MCF 10A (cell line): ENCODE results near the gene SASH1. TPM values are rescaled to one million over a fixed set of nuclear protein-coding genes. Genes with fewer than 3 reads are reported as not detected.
A peak's percentile ranks its signal among the peaks of the same experiment; 100 is the strongest.

Source experiments
- BruUV-seq: library from RNA; stranded (reverse); fragments of 400-500 nt; replicated peaks from 2 replicates; lab custom pipeline; 2021; lab: Mats Ljungman, UMichigan
- CTCF ChIA-PET: fragments of 300-600 bp; sonication (Branson Sonifier 250); formaldehyde crosslinking; extraction: SDS; loops from one replicate; lab custom pipeline; 2021; ENCODE audit warnings: antibody characterized with exemption, inconsistent platforms; lab: Yijun Ruan, JAX
- POLR2A ChIA-PET: fragments of 300-600, 350-650 bp; sonication (Branson Sonifier 250); formaldehyde crosslinking; extraction: SDS; loops from one replicate; lab custom pipeline; 2020; ENCODE audit warnings: antibody characterized with exemption, inconsistent platforms; lab: Yijun Ruan, JAX
- DNase-seq: peaks from one replicate; pipeline ENCODE4 v3.0.0-alpha.2; 2018; ENCODE audit not compliant: unreplicated experiment
- H3K27ac Mint-ChIP-seq: one replicate; pipeline ENCODE4 v1.8.0; 2022; ENCODE audit warnings: mild to moderate bottlenecking, low read depth, mixed read lengths; ENCODE audit not compliant: unreplicated experiment
- H3K27me3 Mint-ChIP-seq: one replicate; pipeline ENCODE4 v1.8.0; 2022; ENCODE audit warnings: mixed read lengths; ENCODE audit not compliant: insufficient read depth, unreplicated experiment
- H3K36me3 Mint-ChIP-seq: one replicate; pipeline ENCODE4 v1.8.0; 2022; ENCODE audit warnings: mild to moderate bottlenecking, moderate library complexity, mixed read lengths; ENCODE audit not compliant: insufficient read depth, unreplicated experiment
- H3K4me1 Mint-ChIP-seq: one replicate; pipeline ENCODE4 v1.8.0; 2022; ENCODE audit warnings: mixed read lengths; ENCODE audit not compliant: insufficient read depth, unreplicated experiment
- H3K4me3 Mint-ChIP-seq: one replicate; pipeline ENCODE4 v1.8.0; 2022; ENCODE audit warnings: mild to moderate bottlenecking, moderate library complexity, mixed read lengths; ENCODE audit not compliant: unreplicated experiment
- H3K9me3 Mint-ChIP-seq: one replicate; pipeline ENCODE4 v1.8.0; 2022; ENCODE audit warnings: mixed read lengths; ENCODE audit not compliant: unreplicated experiment
- CTCF ChIP-seq: fragments of 200-600 bp; IDR thresholded peaks from one replicate; pipeline ENCODE4 v1.8.0; 2022; ENCODE audit warnings: antibody characterized with exemption, mild to moderate bottlenecking; ENCODE audit not compliant: unreplicated experiment
- intact Hi-C: fragments of 100-400 bp; cut with micrococcal nuclease; formaldehyde crosslinking; loops from 2 replicates; pipeline ENCODE4 v1.14.1; 2022
- total RNA-seq: library from RNA; stranded (reverse); gene quantifications from 2 replicates; pipeline ENCODE4 v1.2.3, GENCODE V29; 2022

Gene SASH1
- total RNA-seq, 1 experiment from 2014 or later, result 18.4 TPM

GRCh38 chr6:148413321-148414091, 70.9 kb downstream of the SASH1 start:
- ChIA-PET POLR2A (interaction anchor here (0.7 to 1.5 kb wide), 8 partner anchors 28 to 150 kb away, joined by 3 to 4 read pairs (median 3); partner anchors contain the start of gene SASH1), CTCF (interaction anchor here (0.6 to 1.6 kb wide), 2 partner anchors 51 to 894 kb away, joined by 3 to 6 read pairs; no protein-coding TSS in a partner anchor)
- peaks cover 12% of the 10 kb centered on the region for H3K4me1 Mint-ChIP-seq
- intact Hi-C loops, result no loop called here
- no peak for DNase-seq
- H3K27ac Mint-ChIP-seq, result no peak overlapping the region
- no peaks in the 10 kb centered on the region for H3K36me3 Mint-ChIP-seq
- peaks cover 7% of the 10 kb centered on the region for H3K9me3 Mint-ChIP-seq
- H3K4me3 Mint-ChIP-seq, result no peak overlapping the region
- H3K27me3 Mint-ChIP-seq, result no peaks in the 10 kb centered on the region
- TF ChIP-seq CTCF, result no peak
- no TSS peak for BruUV-seq

- H3K9me3 Mint-ChIP-seq, result peaks cover 1% of the 10 kb centered on the region
- H3K36me3 Mint-ChIP-seq, result no peaks in the 10 kb centered on the region
- TF ChIP-seq CTCF, result no peak
- H3K4me3 Mint-ChIP-seq, result no peak overlapping the region
- H3K27ac Mint-ChIP-seq, result no peak overlapping the region
- BruUV-seq, result no TSS peak
- DNase-seq, result no peak
- ChIA-PET CTCF (interaction anchor here (0.6 to 1.6 kb wide), 3 partner anchors 50 to 894 kb away, joined by 3 to 6 read pairs (median 3); no protein-coding TSS in a partner anchor), POLR2A (interaction anchor here (0.7 to 1.5 kb wide), 8 partner anchors 27 to 150 kb away, joined by 3 to 5 read pairs (median 3); partner anchors contain the start of gene SASH1)
- intact Hi-C loops, result no loop called here
- H3K4me1 Mint-ChIP-seq, result peaks cover 12% of the 10 kb centered on the region
- no peaks in the 10 kb centered on the region for H3K27me3 Mint-ChIP-seq
These were observed 71.5 kb downstream of the SASH1 start for GRCh38 chr6:148414092-148414489.

GRCh38 chr6:148414836-148415235, 72.2 kb downstream of the SASH1 start:
- Mint-ChIP-seq H3K36me3 (no peaks in the 10 kb centered on the region), H3K27ac (peak overlapping the region; percentile 64), H3K4me3 (no peak overlapping the region), H3K9me3 (no peaks in the 10 kb centered on the region), H3K27me3 (no peaks in the 10 kb centered on the region), H3K4me1 (peaks cover 12% of the 10 kb centered on the region)
- ChIA-PET POLR2A (interaction anchor here (0.5 to 1.5 kb wide), 7 partner anchors 26 to 936 kb away, joined by 3 to 5 read pairs (median 3); partner anchors contain the start of gene SASH1), CTCF (interaction anchor here (0.6 to 1.6 kb wide), 2 partner anchors 49 to 866 kb away, joined by 3 to 6 read pairs; no protein-coding TSS in a partner anchor)
- no TSS peak for BruUV-seq
- TF ChIP-seq CTCF, result no peak
- DNase-seq, result peak; percentile 66
- intact Hi-C loops, result no loop called here

GRCh38 chr6:148415511-148416260, 73.0 kb downstream of the SASH1 start:
- H3K4me1 Mint-ChIP-seq, result peaks cover 12% of the 10 kb centered on the region
- CTCF ChIA-PET, result no interaction called here
- no peaks in the 10 kb centered on the region for H3K36me3 Mint-ChIP-seq
- H3K27ac Mint-ChIP-seq, result no peak overlapping the region
- H3K4me3 Mint-ChIP-seq, result no peak overlapping the region
- intact Hi-C loops, result no loop called here
- DNase-seq, result no peak
- no peaks in the 10 kb centered on the region for H3K27me3 Mint-ChIP-seq
- no TSS peak for BruUV-seq
- no peak for TF ChIP-seq CTCF
- POLR2A ChIA-PET, result interaction anchor here (0.6 to 2.3 kb wide), 5 partner anchors 9 to 1590 kb away, joined by 3 to 8 read pairs (median 5); no protein-coding TSS in a partner anchor
- H3K9me3 Mint-ChIP-seq, result no peaks in the 10 kb centered on the region
